ENCODE measurements around the gene TMEM186.

TMEM186 gene

GRCh38 chr16:8781797-8782196, 15.6 kb downstream of the TMEM186 start:
- no peak for TF ChIP-seq CTCF (IDR thresholded peaks at IDR 0.05; ENCODE audit: control insufficient read depth, extremely low read depth, insufficient read depth)
- no peak for DNase-seq (ENCODE audit: low read depth)
- no peak overlapping the region for H3K4me3 ChIP-seq (ENCODE audit: low read depth, low read length)

GRCh38 chr16:8777217-8777616, 20.2 kb downstream of the TMEM186 start:
- DNase-seq (ENCODE audit: low read depth): no peak
- TF ChIP-seq CTCF (IDR thresholded peaks at IDR 0.05; ENCODE audit: control insufficient read depth, extremely low read depth, insufficient read depth): no peak

GRCh38 chr16:8776129-8776584, 21.3 kb downstream of the TMEM186 start:
- TF ChIP-seq CTCF (IDR thresholded peaks at IDR 0.05; ENCODE audit: control insufficient read depth, extremely low read depth, insufficient read depth): no peak
- no peak overlapping the region for H3K4me3 ChIP-seq (ENCODE audit: low read depth, low read length)
- DNase-seq (ENCODE audit: low read depth): no peak

More at GRCh38 chr16:8777217-8777616, 20.2 kb downstream of the TMEM186 start:
- no peak overlapping the region for H3K4me3 ChIP-seq (ENCODE audit: low read depth, low read length)

GRCh38 chr16:8775359-8775758, 22.1 kb downstream of the TMEM186 start:
- TF ChIP-seq CTCF (IDR thresholded peaks at IDR 0.05; ENCODE audit: control insufficient read depth, extremely low read depth, insufficient read depth): no peak
- no peak overlapping the region for H3K4me3 ChIP-seq (ENCODE audit: low read depth, low read length)

GRCh38 chr16:8774208-8774607, 23.2 kb downstream of the TMEM186 start:
- no peak for TF ChIP-seq CTCF (IDR thresholded peaks at IDR 0.05; ENCODE audit: control insufficient read depth, extremely low read depth, insufficient read depth)
- no peak for DNase-seq (ENCODE audit: low read depth)
- H3K4me3 ChIP-seq (ENCODE audit: low read depth, low read length): no peak overlapping the region

More at GRCh38 chr16:8775359-8775758, 22.1 kb downstream of the TMEM186 start:
- DNase-seq (ENCODE audit: low read depth): no peak

- TF ChIP-seq CTCF (IDR thresholded peaks at IDR 0.05; ENCODE audit: control insufficient read depth, extremely low read depth, insufficient read depth): no peak
- no peak for DNase-seq (ENCODE audit: low read depth)
Observed at GRCh38 chr16:8773537-8773936, 23.9 kb downstream of the TMEM186 start.

GRCh38 chr16:8768692-8769091, 28.7 kb downstream of the TMEM186 start:
- no peak overlapping the region for H3K4me3 ChIP-seq (ENCODE audit: low read depth, low read length)
- no peak for TF ChIP-seq CTCF (IDR thresholded peaks at IDR 0.05; ENCODE audit: control insufficient read depth, extremely low read depth, insufficient read depth)
- DNase-seq (ENCODE audit: low read depth): no peak

More at GRCh38 chr16:8773537-8773936, 23.9 kb downstream of the TMEM186 start:
- H3K4me3 ChIP-seq (ENCODE audit: low read depth, low read length): no peak overlapping the region
